Osteocyte (in vitro differentiated cells): ENCODE measurements around the gene LGR4. TPM values are rescaled to one million over a fixed set of nuclear protein-coding genes. Genes with fewer than 3 reads are reported as not detected.

Source experiments
- DNase-seq: peaks from one replicate; pipeline ENCODE4 v3.0.0; 2021; ENCODE audit warnings: mixed read lengths; ENCODE audit not compliant: unreplicated experiment; ENCODE audit errors: extremely low spot score
- H3K27ac Mint-ChIP-seq: one replicate; pipeline ENCODE4 v1.8.0; 2021; ENCODE audit warnings: mild to moderate bottlenecking, mixed read lengths; ENCODE audit not compliant: unreplicated experiment
- H3K27me3 Mint-ChIP-seq: one replicate; pipeline ENCODE4 v1.8.0; 2021; ENCODE audit warnings: mixed read lengths; ENCODE audit not compliant: unreplicated experiment
- H3K36me3 Mint-ChIP-seq: one replicate; pipeline ENCODE4 v1.8.0; 2021; ENCODE audit warnings: mixed read lengths; ENCODE audit not compliant: unreplicated experiment
- H3K4me1 Mint-ChIP-seq: one replicate; pipeline ENCODE4 v1.8.0; 2021; ENCODE audit warnings: mixed read lengths; ENCODE audit not compliant: unreplicated experiment
- H3K4me3 Mint-ChIP-seq: one replicate; pipeline ENCODE4 v1.8.0; 2021; ENCODE audit warnings: mild to moderate bottlenecking, moderate library complexity, mixed read lengths; ENCODE audit not compliant: unreplicated experiment
- H3K9me3 Mint-ChIP-seq: one replicate; pipeline ENCODE4 v1.8.0; 2021; ENCODE audit warnings: mixed read lengths; ENCODE audit not compliant: unreplicated experiment
- CTCF ChIP-seq: fragments of 200-600 bp; sonication (generic); IDR thresholded peaks from 2 replicates; pipeline ENCODE4 v1.5.0; 2021; ENCODE audit warnings: antibody characterized with exemption, mild to moderate bottlenecking, moderate library complexity
- total RNA-seq: library from RNA; stranded (reverse); gene quantifications from 2 replicates; pipeline ENCODE4 v1.2.1, GENCODE V29; 2021

Gene LGR4
- total RNA-seq, 1 donor from 2014 or later: 61.9 TPM

GRCh38 chr11:27409049-27409448 lies 63.5 kb downstream of the LGR4 start:
- Mint-ChIP-seq H3K36me3 (peaks cover 8% of the 10 kb centered on the region), H3K27ac (no peak overlapping the region), H3K4me3 (no peak overlapping the region), H3K27me3 (no peaks in the 10 kb centered on the region), H3K9me3 (no peaks in the 10 kb centered on the region), H3K4me1 (peaks cover 34% of the 10 kb centered on the region)
- DNase-seq: no peak
- TF ChIP-seq CTCF: no peak

DNA sequence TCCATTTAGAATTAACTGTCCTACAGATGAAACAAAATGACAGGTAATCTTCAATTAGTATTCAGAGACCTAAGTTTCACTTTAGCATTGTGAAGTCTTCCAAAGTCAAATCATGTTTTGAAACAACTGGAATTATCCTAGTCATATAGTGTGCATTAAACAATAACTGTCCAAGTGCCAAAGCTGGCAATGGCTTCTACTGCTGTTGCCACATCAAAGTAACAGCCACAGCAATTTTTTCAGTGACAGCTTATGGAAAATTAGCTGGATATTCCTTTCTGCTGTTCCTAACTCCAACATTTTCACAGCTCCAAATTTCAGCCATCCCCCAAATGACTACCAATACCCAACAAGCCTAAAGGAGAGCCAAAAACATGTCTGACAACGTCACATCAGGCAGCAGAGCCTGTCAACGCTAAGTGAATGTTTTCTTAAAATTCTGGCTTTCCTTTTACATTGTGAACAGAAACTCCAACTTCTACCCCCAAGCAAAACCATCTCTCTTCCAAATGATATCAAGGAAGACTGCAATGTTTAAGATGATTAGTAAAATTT lies 64.3 kb downstream of the LGR4 start:
- DNase-seq: no peak
- Mint-ChIP-seq H3K4me3 (no peak overlapping the region), H3K4me1 (peaks cover 34% of the 10 kb centered on the region), H3K9me3 (no peaks in the 10 kb centered on the region), H3K27ac (no peak overlapping the region), H3K27me3 (no peaks in the 10 kb centered on the region), H3K36me3 (peaks cover 8% of the 10 kb centered on the region)
- no peak for TF ChIP-seq CTCF

GRCh38 chr11:27406498-27407354 lies 65.9 kb downstream of the LGR4 start:
- Mint-ChIP-seq H3K4me3 (no peak overlapping the region), H3K36me3 (peaks cover 8% of the 10 kb centered on the region), H3K27me3 (no peaks in the 10 kb centered on the region), H3K27ac (no peak overlapping the region), H3K4me1 (peaks cover 32% of the 10 kb centered on the region), H3K9me3 (no peaks in the 10 kb centered on the region)
- TF ChIP-seq CTCF: no peak
- DNase-seq: no peak

DNA sequence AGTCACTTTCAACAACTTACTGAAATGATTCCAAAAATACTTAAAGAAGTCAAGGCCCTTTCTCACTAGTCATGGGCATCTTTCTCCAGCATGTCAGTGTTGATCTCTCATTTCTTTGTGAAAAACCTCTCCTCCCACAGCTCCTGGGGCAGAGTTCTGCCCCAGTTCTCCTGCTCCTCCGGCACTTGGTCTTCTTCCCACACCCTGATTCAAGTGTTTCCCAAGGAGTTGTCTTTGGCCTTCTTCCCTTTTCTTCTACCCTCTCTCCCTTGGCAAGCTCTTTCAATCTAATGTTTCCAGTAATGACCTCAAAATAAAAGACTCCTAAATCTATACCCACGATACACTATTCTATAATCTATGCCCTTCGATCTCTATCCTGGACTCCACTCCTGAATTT lies 67.5 kb downstream of the LGR4 start:
- Mint-ChIP-seq H3K9me3 (no peaks in the 10 kb centered on the region), H3K27me3 (no peaks in the 10 kb centered on the region), H3K4me3 (no peak overlapping the region), H3K4me1 (peaks cover 26% of the 10 kb centered on the region), H3K36me3 (peaks cover 8% of the 10 kb centered on the region), H3K27ac (no peak overlapping the region)
- no peak for TF ChIP-seq CTCF
- no peak for DNase-seq

- no peak overlapping the region for H3K4me3 Mint-ChIP-seq
- peaks cover 22% of the 10 kb centered on the region for H3K4me1 Mint-ChIP-seq
- peaks cover 8% of the 10 kb centered on the region for H3K36me3 Mint-ChIP-seq
- no peaks in the 10 kb centered on the region for H3K9me3 Mint-ChIP-seq
- TF ChIP-seq CTCF: no peak
- no peak overlapping the region for H3K27ac Mint-ChIP-seq
- H3K27me3 Mint-ChIP-seq: no peaks in the 10 kb centered on the region
- no peak for DNase-seq
Measured at GRCh38 chr11:27404427-27404826, 68.2 kb downstream of the LGR4 start.
